ENCODE measurements around the gene GOLGA2. TPM values are rescaled to one million over a fixed set of nuclear protein-coding genes. Genes with fewer than 3 reads are reported as not detected.

The GOLGA2 gene
- total RNA-seq, 1 donor from 2014 or later, result 105 TPM

DNA sequence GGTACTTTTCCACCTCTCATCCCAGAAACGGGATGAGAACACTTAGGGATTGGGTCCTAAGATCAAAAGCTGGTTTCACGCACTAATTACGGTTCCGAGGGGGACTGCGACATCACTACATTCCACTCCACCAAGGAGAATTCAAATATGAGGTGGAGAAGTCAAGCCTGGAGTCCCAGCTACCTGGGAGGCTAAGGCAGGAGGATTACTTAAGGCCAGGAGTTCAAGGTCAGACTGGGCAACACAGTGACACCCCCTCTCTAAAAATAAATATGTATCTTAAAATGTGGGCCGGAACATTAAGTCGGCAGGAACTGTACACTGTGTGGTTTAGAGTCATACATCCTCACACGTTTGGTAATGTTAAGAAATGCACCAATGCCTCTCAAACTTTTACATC lies 1.6 kb downstream of the GOLGA2 start:
- Histone ChIP-seq H4K20me1 (ENCODE audit: insufficient read depth, low read length) (peaks cover 51% of the 10 kb centered on the region), H3K36me3 (ENCODE audit: insufficient read depth, low read length) (peaks cover 30% of the 10 kb centered on the region), H3K9ac (ENCODE audit: low read length) (peak overlapping the region; percentile 100), H3K79me2 (ENCODE audit: insufficient read depth, low read length) (peaks cover 67% of the 10 kb centered on the region), H3K9me3 (ENCODE audit: insufficient read depth, low read depth, low read length) (no peaks in the 10 kb centered on the region), H3K27ac (ENCODE audit: low read depth, low read length) (no peak overlapping the region), H3K27me3 (ENCODE audit: insufficient read depth, low read length) (no peaks in the 10 kb centered on the region), H2AFZ (ENCODE audit: low read depth, low read length) (no peak overlapping the region), H3K4me3 (ENCODE audit: insufficient read depth, low read depth, low read length) (peak overlapping the region; percentile 92), H3K4me1 (ENCODE audit: insufficient read depth, low read length) (peaks cover 15% of the 10 kb centered on the region), H3K4me2 (ENCODE audit: low read length) (peak overlapping the region; percentile 99)
- TF ChIP-seq EZH2 (IDR thresholded peaks at IDR 0.05; ENCODE audit: insufficient read depth, low read length), result no peak
- TF ChIP-seq, protein P1, sequence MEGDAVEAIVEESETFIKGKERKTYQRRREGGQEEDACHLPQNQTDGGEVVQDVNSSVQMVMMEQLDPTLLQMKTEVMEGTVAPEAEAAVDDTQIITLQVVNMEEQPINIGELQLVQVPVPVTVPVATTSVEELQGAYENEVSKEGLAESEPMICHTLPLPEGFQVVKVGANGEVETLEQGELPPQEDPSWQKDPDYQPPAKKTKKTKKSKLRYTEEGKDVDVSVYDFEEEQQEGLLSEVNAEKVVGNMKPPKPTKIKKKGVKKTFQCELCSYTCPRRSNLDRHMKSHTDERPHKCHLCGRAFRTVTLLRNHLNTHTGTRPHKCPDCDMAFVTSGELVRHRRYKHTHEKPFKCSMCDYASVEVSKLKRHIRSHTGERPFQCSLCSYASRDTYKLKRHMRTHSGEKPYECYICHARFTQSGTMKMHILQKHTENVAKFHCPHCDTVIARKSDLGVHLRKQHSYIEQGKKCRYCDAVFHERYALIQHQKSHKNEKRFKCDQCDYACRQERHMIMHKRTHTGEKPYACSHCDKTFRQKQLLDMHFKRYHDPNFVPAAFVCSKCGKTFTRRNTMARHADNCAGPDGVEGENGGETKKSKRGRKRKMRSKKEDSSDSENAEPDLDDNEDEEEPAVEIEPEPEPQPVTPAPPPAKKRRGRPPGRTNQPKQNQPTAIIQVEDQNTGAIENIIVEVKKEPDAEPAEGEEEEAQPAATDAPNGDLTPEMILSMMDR (IDR thresholded peaks at IDR 0.05; ENCODE audit: insufficient read depth, low read depth, low read length), result no peak
- Mint-ChIP-seq H3K27me3 (ENCODE audit: low read depth, unreplicated experiment) (no peaks in the 10 kb centered on the region), H3K4me3 (ENCODE audit: unreplicated experiment) (peak overlapping the region; percentile 99), H3K4me1 (ENCODE audit: low read depth, unreplicated experiment) (peaks cover 18% of the 10 kb centered on the region), H3K27ac (ENCODE audit: unreplicated experiment) (no peak overlapping the region), H3K9me3 (ENCODE audit: unreplicated experiment) (no peaks in the 10 kb centered on the region), H3K36me3 (ENCODE audit: low read depth, unreplicated experiment) (peaks cover 9% of the 10 kb centered on the region)
- no peak for FAIRE-seq
- DNase-seq (ENCODE audit: low read depth), result no peak

- Histone ChIP-seq H3K27me3 (ENCODE audit: insufficient read depth, low read length) (no peaks in the 10 kb centered on the region), H3K4me3 (ENCODE audit: insufficient read depth, low read depth, low read length) (no peak overlapping the region), H3K27ac (ENCODE audit: low read depth, low read length) (no peak overlapping the region), H3K36me3 (ENCODE audit: insufficient read depth, low read length) (peaks cover 52% of the 10 kb centered on the region), H2AFZ (ENCODE audit: low read depth, low read length) (no peak overlapping the region), H3K4me2 (ENCODE audit: low read length) (no peak overlapping the region), H4K20me1 (ENCODE audit: insufficient read depth, low read length) (peaks cover 67% of the 10 kb centered on the region), H3K9ac (ENCODE audit: low read length) (no peak overlapping the region), H3K9me3 (ENCODE audit: insufficient read depth, low read depth, low read length) (no peaks in the 10 kb centered on the region), H3K79me2 (ENCODE audit: insufficient read depth, low read length) (peaks cover 57% of the 10 kb centered on the region), H3K4me1 (ENCODE audit: insufficient read depth, low read length) (peaks cover 10% of the 10 kb centered on the region)
- no peak overlapping the region for H3K27ac Mint-ChIP-seq (ENCODE audit: unreplicated experiment)
- no peaks in the 10 kb centered on the region for H3K27me3 Mint-ChIP-seq (ENCODE audit: low read depth, unreplicated experiment)
- DNase-seq (ENCODE audit: low read depth), result no peak
- H3K9me3 Mint-ChIP-seq (ENCODE audit: unreplicated experiment), result no peaks in the 10 kb centered on the region
- H3K4me1 Mint-ChIP-seq (ENCODE audit: low read depth, unreplicated experiment), result peaks cover 7% of the 10 kb centered on the region
- peaks cover 20% of the 10 kb centered on the region for H3K36me3 Mint-ChIP-seq (ENCODE audit: low read depth, unreplicated experiment)
- TF ChIP-seq, protein P1 (IDR thresholded peaks at IDR 0.05; ENCODE audit: insufficient read depth, low read depth, low read length), result no peak
- TF ChIP-seq EZH2 (IDR thresholded peaks at IDR 0.05; ENCODE audit: insufficient read depth, low read length), result no peak
- H3K4me3 Mint-ChIP-seq (ENCODE audit: unreplicated experiment), result no peak overlapping the region
- no peak for FAIRE-seq
Measured at GRCh38 chr9:128271512-128271911, 4.3 kb downstream of the GOLGA2 start.

DNA sequence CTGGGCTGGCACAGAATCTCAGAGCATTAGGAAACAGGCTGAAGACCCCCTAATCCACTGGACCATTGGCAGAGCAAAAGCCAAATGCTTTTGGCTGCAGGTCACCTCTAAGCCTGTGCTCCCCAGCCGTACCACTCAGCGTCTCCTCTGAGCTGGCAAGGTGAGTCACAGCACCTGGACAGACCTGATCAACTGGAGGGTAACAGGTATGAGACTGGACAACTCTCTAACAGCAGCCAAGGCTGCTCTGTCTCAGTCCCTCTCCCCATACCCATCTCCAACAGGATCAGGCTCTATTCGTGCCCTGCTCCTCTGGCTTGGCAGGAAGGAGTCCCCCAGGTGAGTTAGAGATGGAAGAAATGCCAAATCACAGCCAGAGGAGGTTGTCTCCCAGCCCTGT lies 4.7 kb downstream of the GOLGA2 start:
- H3K4me3 ChIP-seq (ENCODE audit: insufficient read depth, low read depth, low read length), result no peak overlapping the region
- no peak overlapping the region for H3K27ac ChIP-seq (ENCODE audit: low read depth, low read length)
- Mint-ChIP-seq H3K4me1 (ENCODE audit: low read depth, unreplicated experiment) (peaks cover 7% of the 10 kb centered on the region), H3K27me3 (ENCODE audit: low read depth, unreplicated experiment) (no peaks in the 10 kb centered on the region), H3K36me3 (ENCODE audit: low read depth, unreplicated experiment) (peaks cover 21% of the 10 kb centered on the region), H3K27ac (ENCODE audit: unreplicated experiment) (no peak overlapping the region), H3K9me3 (ENCODE audit: unreplicated experiment) (no peaks in the 10 kb centered on the region), H3K4me3 (ENCODE audit: unreplicated experiment) (no peak overlapping the region)
- TF ChIP-seq, protein P1 (IDR thresholded peaks at IDR 0.05; ENCODE audit: insufficient read depth, low read depth, low read length), result no peak
- TF ChIP-seq EZH2 (IDR thresholded peaks at IDR 0.05; ENCODE audit: insufficient read depth, low read length), result no peak
- peaks cover 54% of the 10 kb centered on the region for H3K36me3 ChIP-seq (ENCODE audit: insufficient read depth, low read length)
- H3K9me3 ChIP-seq (ENCODE audit: insufficient read depth, low read depth, low read length), result no peaks in the 10 kb centered on the region
- H3K9ac ChIP-seq (ENCODE audit: low read length), result no peak overlapping the region
- H3K4me2 ChIP-seq (ENCODE audit: low read length), result no peak overlapping the region
- DNase-seq (ENCODE audit: low read depth) (no peak), FAIRE-seq (no peak)
- no peak overlapping the region for H2AFZ ChIP-seq (ENCODE audit: low read depth, low read length)
- H4K20me1 ChIP-seq (ENCODE audit: insufficient read depth, low read length), result peaks cover 67% of the 10 kb centered on the region
- no peaks in the 10 kb centered on the region for H3K27me3 ChIP-seq (ENCODE audit: insufficient read depth, low read length)
- H3K79me2 ChIP-seq (ENCODE audit: insufficient read depth, low read length), result peaks cover 53% of the 10 kb centered on the region
- peaks cover 10% of the 10 kb centered on the region for H3K4me1 ChIP-seq (ENCODE audit: insufficient read depth, low read length)
